GM21526 (cell line): ENCODE measurements around the gene TCN1.

Experiments used
- ATAC-seq: cut with Tn5 transposase; IDR thresholded peaks from one replicate; pipeline ENCODE4 v1.9.1; 2021; ENCODE audit warnings: moderate library complexity; ENCODE audit not compliant: unreplicated experiment, low FRiP score

Gene TCN1

GRCh38 chr11:59810189-59810910 is 55.9 kb downstream of the TCN1 start, which contains the start of gene MRPL16:
TSS of gene MRPL16 (minus strand) at chr11:59810778. CDS start at chr11:59810658, 120 bp downstream.
- ATAC-seq = peak; percentile 98

- no peak for ATAC-seq
These were observed 59.2 kb downstream of the TCN1 start for GRCh38 chr11:59807047-59807610.

- ATAC-seq = no peak
These were observed 62.2 kb downstream of the TCN1 start for GRCh38 chr11:59804061-59804460.
